Keratinocyte (primary cell): ENCODE measurements around the gene TEKT5. TPM values are rescaled to one million over a fixed set of nuclear protein-coding genes. Genes with fewer than 3 reads are reported as not detected.

Experiments used
- DNase-seq: peaks from one replicate; pipeline ENCODE4 v3.0.0-alpha.2; 2011; ENCODE audit warnings: low read depth, missing footprints, low spot score
- FAIRE-seq: peaks from 2 replicates; lab custom pipeline; 2011; peaks lifted over from hg19 to GRCh38; lab: Jason Lieb, UNC
- H2AFZ ChIP-seq: 2 replicates; pipeline ENCODE4 v1.6.0; 2012; ENCODE audit warnings: low read length, control low read depth, inconsistent platforms; ENCODE audit not compliant: control insufficient read depth
- H3K27ac ChIP-seq: 2 replicates; pipeline ENCODE4 v1.5.1; 2011; ENCODE audit warnings: low read length; ENCODE audit not compliant: control insufficient read depth, insufficient read depth
- H3K27me3 ChIP-seq: 3 replicates; pipeline ENCODE4 v1.6.0; 2011; ENCODE audit warnings: low read length; ENCODE audit not compliant: control insufficient read depth, insufficient read depth; ENCODE audit errors: extremely low read depth
- H3K36me3 ChIP-seq, 2 experiments: 2 replicates in 1 of 2; 3 replicates in 1 of 2; pipeline ENCODE4 v1.5.1; 2011; ENCODE audit warnings: low read length in 2 of 2, mild to moderate bottlenecking in 1 of 2; ENCODE audit not compliant: control insufficient read depth in 2 of 2, insufficient read depth in 2 of 2; ENCODE audit errors: extremely low read depth in 1 of 2
- H3K4me1 ChIP-seq: 3 replicates; pipeline ENCODE4 v1.5.1; 2011; ENCODE audit warnings: low read length; ENCODE audit not compliant: control insufficient read depth, insufficient read depth; ENCODE audit errors: extremely low read depth
- H3K4me2 ChIP-seq: 3 replicates; pipeline ENCODE4 v1.6.0; 2011; ENCODE audit warnings: low read depth, low read length; ENCODE audit not compliant: control insufficient read depth, insufficient read depth; ENCODE audit errors: extremely low read depth
- H3K4me3 ChIP-seq, 3 experiments: fragments of 200-600 bp in 1 of 3; sonication (generic) in 1 of 3; 2 replicates in 2 of 3; 3 replicates in 1 of 3; pipeline ENCODE4 v1.5.1; 2011 to 2016; ENCODE audit warnings: low read length in 3 of 3, mild to moderate bottlenecking in 3 of 3, control low read depth in 2 of 3, inconsistent platforms in 1 of 3, low read depth in 1 of 3, mixed read lengths in 1 of 3, mixed run types in 1 of 3, moderate library complexity in 1 of 3; ENCODE audit not compliant: control insufficient read depth in 2 of 3, insufficient read depth in 2 of 3; ENCODE audit errors: extremely low read depth in 1 of 3
- H3K79me2 ChIP-seq: 2 replicates; pipeline ENCODE4 v1.6.0; 2012; ENCODE audit warnings: low read length; ENCODE audit not compliant: control insufficient read depth, insufficient read depth
- H3K9ac ChIP-seq: 3 replicates; pipeline ENCODE4 v1.6.0; 2011; ENCODE audit warnings: low read length; ENCODE audit not compliant: control insufficient read depth, insufficient read depth; ENCODE audit errors: extremely low read depth
- H3K9me1 ChIP-seq: 3 replicates; pipeline ENCODE4 v1.6.0; 2011; ENCODE audit warnings: low read length; ENCODE audit not compliant: control insufficient read depth, insufficient read depth; ENCODE audit errors: extremely low read depth
- H3K9me3 ChIP-seq: 2 replicates; pipeline ENCODE4 v1.5.1; 2012; ENCODE audit warnings: low read depth, low read length; ENCODE audit not compliant: control insufficient read depth
- H4K20me1 ChIP-seq: 3 replicates; pipeline ENCODE4 v1.6.0; 2011; ENCODE audit warnings: low read length; ENCODE audit not compliant: control insufficient read depth, insufficient read depth; ENCODE audit errors: extremely low read depth
- EZH2 ChIP-seq: IDR thresholded peaks from one replicate; pipeline ENCODE4 v1.6.1; 2012; ENCODE audit warnings: inconsistent platforms, mild to moderate bottlenecking, low read length, moderate library complexity
- dilution Hi-C: fragments of 300-500 bp; cut with MboI; formaldehyde crosslinking; loops from one replicate; pipeline ENCODE4 v1.7.0; 2020; ENCODE audit warnings: low sequenced_read_pairs; ENCODE audit not compliant: extremely low pct_ligation_motif_present
- polyA plus RNA-seq, 5 experiments: library from polyadenylated mRNA; depleted of rRNA in 3 of 5; stranded (reverse) in 3 of 5; stranded (forward) in 1 of 5; unstranded in 1 of 5; fragments of >200 nt; gene quantifications; 1 replicate in 1 of 5; 2 replicates in 3 of 5; 3 replicates in 1 of 5; pipeline versions ENCODE4 v1.2.1 to v1.2.3, GENCODE V29; 2011 to 2012; ENCODE audit warnings: missing spikeins in 2 of 5, low read depth in 1 of 5, low replicate concordance in 1 of 5
- TF ChIP-seq, protein P1 (sequence below), 3 experiments: IDR thresholded peaks in 1 of 3; conservative IDR thresholded peaks in 1 of 3; optimal IDR thresholded peaks in 1 of 3; 2 replicates in 2 of 3; 3 replicates in 1 of 3; pipeline versions ENCODE3 to v1.5.1; 2011; ENCODE audit warnings: low read length in 3 of 3, mild to moderate bottlenecking in 3 of 3, moderate library complexity in 2 of 3, control low read depth in 1 of 3, inconsistent platforms in 1 of 3; ENCODE audit not compliant: insufficient read depth in 2 of 3; ENCODE audit errors: extremely low read depth in 1 of 3

The TEKT5 gene
- polyA plus RNA-seq, 1 donor (not counting 4 experiments of a cell fraction or from before 2014, with no cell fraction given) = not detected

DNA sequence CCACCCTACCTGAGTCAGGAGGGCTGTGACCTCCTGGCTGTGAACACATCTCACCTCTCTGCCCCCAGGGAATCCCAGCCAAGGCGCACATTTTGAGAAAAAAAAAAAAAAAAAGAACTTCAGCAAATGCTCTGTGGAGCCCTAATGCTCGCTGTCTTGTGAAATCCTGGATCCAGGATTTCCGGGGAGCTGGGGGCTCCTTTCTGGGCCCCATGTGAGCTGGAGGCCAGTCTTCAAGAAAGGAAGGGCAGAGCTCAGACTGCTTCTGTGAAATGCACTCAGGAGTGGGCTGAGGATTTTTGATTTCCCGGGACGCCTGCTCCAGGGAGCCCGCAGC, 78.3 kb downstream of the TEKT5 start:
- no peaks in the 10 kb centered on the region for H3K79me2 ChIP-seq
- H3K27ac ChIP-seq = no peak overlapping the region
- H3K9me3 ChIP-seq = no peaks in the 10 kb centered on the region
- no peaks in the 10 kb centered on the region for H3K9me1 ChIP-seq
- H3K27me3 ChIP-seq = no peaks in the 10 kb centered on the region
- no peak for TF ChIP-seq EZH2
- TF ChIP-seq, protein P1, sequence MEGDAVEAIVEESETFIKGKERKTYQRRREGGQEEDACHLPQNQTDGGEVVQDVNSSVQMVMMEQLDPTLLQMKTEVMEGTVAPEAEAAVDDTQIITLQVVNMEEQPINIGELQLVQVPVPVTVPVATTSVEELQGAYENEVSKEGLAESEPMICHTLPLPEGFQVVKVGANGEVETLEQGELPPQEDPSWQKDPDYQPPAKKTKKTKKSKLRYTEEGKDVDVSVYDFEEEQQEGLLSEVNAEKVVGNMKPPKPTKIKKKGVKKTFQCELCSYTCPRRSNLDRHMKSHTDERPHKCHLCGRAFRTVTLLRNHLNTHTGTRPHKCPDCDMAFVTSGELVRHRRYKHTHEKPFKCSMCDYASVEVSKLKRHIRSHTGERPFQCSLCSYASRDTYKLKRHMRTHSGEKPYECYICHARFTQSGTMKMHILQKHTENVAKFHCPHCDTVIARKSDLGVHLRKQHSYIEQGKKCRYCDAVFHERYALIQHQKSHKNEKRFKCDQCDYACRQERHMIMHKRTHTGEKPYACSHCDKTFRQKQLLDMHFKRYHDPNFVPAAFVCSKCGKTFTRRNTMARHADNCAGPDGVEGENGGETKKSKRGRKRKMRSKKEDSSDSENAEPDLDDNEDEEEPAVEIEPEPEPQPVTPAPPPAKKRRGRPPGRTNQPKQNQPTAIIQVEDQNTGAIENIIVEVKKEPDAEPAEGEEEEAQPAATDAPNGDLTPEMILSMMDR (optimal IDR thresholded peaks at IDR 0.05 in 1 of 3, IDR thresholded peaks at IDR 0.05 in 1 of 3, conservative IDR thresholded peaks at IDR 0.05 in 1 of 3; ENCODE audit: extremely low read depth in 1 of 3, insufficient read depth in 2 of 3, low read length in 3 of 3) = no peak
- no peaks in the 10 kb centered on the region for H4K20me1 ChIP-seq
- H3K4me2 ChIP-seq = peak overlapping the region; percentile 75
- no peaks in the 10 kb centered on the region for H3K36me3 ChIP-seq
- H3K4me1 ChIP-seq = peaks cover 38% of the 10 kb centered on the region
- DNase-seq (no peak), FAIRE-seq (no peak)
- peak overlapping the region in 1 of 3 experiments; percentile 43 for H3K4me3 ChIP-seq
- H2AFZ ChIP-seq = peak overlapping the region; percentile 57
- dilution Hi-C loops = no loop called here
- H3K9ac ChIP-seq = peak overlapping the region; percentile 26

DNA sequence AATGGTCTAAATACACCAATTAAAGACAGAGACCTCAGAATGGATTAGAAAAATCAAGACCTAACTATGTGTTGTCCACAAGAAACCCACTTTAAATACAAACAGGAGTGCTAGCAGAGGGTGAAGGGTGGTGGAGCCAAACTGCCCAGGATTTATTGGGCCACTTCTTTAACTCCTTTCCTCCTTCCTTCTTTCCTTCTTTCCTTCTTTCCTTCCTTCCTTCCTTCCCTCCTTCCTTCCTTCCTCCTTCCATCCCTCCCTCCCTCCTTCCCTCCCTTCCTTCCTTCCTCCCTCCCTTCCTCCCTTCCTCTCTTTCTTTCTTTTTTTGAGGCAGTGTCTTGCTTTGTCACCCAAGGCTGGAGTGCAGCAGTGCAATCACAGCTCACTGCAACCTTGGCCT, 80.0 kb downstream of the TEKT5 start:
- Histone ChIP-seq H3K27me3 (no peaks in the 10 kb centered on the region), H3K36me3 (no peaks in the 10 kb centered on the region), H3K9me3 (no peaks in the 10 kb centered on the region), H3K9ac (no peak overlapping the region), H3K9me1 (no peaks in the 10 kb centered on the region), H3K79me2 (no peaks in the 10 kb centered on the region), H4K20me1 (no peaks in the 10 kb centered on the region), H3K4me1 (peaks cover 37% of the 10 kb centered on the region), H3K4me2 (no peak overlapping the region), H3K27ac (no peak overlapping the region), H3K4me3 (no peak overlapping the region), H2AFZ (no peak overlapping the region)
- dilution Hi-C loops = no loop called here
- no peak for FAIRE-seq
- TF ChIP-seq, protein P1 (optimal IDR thresholded peaks at IDR 0.05 in 1 of 3, IDR thresholded peaks at IDR 0.05 in 1 of 3, conservative IDR thresholded peaks at IDR 0.05 in 1 of 3; ENCODE audit: extremely low read depth in 1 of 3, insufficient read depth in 2 of 3, low read length in 3 of 3) = no peak
- TF ChIP-seq EZH2 = no peak
- DNase-seq = no peak
